ENCODE measurements around the gene VCL. TPM values are rescaled to one million over a fixed set of nuclear protein-coding genes. Genes with fewer than 3 reads are reported as not detected.
A peak's percentile ranks its signal among the peaks of the same experiment; 100 is the strongest.

The VCL gene
- total and polyA plus RNA-seq, 9 of the 15 experiments (the other 6 are each of a cell fraction or from before 2014, with no cell fraction given), result 29.8 to 186 (median 76.4) TPM

DNA sequence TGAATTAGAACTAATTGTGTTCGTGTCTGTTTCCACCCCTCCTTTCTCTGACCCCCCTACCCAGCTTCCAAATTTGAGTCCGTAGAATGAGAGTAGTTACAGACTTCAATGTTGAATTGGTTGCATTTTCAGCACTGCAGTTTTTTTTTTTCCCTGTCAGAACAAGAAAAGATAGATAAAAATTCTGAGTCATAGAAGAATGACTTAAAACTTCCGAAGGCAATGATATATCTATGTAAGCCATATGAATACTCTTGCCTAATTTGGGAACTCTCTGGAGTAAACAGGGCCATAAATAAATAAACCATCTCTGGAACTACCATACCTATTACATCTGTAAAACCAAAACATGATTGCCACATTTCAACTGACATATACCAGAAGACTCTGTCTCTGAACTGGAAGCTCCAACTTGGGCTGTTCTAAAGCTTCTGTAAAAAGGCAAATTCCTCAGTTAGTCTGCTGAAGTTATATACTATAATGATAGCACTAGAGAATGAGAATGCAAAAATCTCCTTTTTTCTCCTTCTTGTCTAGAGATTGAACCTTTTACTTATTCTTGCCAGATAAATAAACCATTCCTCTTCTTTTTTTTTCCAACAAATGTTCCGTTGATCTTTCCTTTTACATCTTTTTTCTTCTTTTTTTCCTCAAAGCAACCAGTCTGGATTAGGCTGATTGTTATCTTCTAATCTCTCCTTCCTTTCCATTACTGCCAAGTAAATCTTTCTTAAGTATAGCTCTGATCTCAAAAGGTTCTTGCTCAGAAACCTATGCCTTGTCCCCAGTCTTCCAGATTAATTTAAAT, 23.5 kb downstream of the VCL start (continued):
- TF ChIP-seq, protein P1, sequence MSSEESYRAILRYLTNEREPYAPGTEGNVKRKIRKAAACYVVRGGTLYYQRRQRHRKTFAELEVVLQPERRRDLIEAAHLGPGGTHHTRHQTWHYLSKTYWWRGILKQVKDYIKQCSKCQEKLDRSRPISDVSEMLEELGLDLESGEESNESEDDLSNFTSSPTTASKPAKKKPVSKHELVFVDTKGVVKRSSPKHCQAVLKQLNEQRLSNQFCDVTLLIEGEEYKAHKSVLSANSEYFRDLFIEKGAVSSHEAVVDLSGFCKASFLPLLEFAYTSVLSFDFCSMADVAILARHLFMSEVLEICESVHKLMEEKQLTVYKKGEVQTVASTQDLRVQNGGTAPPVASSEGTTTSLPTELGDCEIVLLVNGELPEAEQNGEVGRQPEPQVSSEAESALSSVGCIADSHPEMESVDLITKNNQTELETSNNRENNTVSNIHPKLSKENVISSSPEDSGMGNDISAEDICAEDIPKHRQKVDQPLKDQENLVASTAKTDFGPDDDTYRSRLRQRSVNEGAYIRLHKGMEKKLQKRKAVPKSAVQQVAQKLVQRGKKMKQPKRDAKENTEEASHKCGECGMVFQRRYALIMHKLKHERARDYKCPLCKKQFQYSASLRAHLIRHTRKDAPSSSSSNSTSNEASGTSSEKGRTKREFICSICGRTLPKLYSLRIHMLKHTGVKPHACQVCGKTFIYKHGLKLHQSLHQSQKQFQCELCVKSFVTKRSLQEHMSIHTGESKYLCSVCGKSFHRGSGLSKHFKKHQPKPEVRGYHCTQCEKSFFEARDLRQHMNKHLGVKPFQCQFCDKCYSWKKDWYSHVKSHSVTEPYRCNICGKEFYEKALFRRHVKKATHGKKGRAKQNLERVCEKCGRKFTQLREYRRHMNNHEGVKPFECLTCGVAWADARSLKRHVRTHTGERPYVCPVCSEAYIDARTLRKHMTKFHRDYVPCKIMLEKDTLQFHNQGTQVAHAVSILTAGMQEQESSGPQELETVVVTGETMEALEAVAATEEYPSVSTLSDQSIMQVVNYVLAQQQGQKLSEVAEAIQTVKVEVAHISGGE (CRISPR knock-in tag; IDR thresholded peaks at IDR 0.05), result no peak; a peak in 1 of 6 replicates
- TF ChIP-seq ETS2 (tag; IDR thresholded peaks at IDR 0.05; ENCODE audit: borderline replicate concordance, poor library complexity, severe bottlenecking) (no peak), L3MBTL2 (IDR thresholded peaks at IDR 0.05) (no peak), POLR2A (conservative IDR thresholded peaks at IDR 0.05) (no peak), ZNF184 (CRISPR knock-in tag; IDR thresholded peaks at IDR 0.05) (no peak), SMAD3 (CRISPR knock-in tag; conservative IDR thresholded peaks at IDR 0.05) (no peak), TEAD2 (tag; IDR thresholded peaks at IDR 0.05) (0 out of 2 replicates have a peak, but pooled peaks have one; percentile 14), ARID1B (IDR thresholded peaks at IDR 0.05) (peak; percentile 98), SNRNP70 (optimal IDR thresholded peaks at IDR 0.05; ENCODE audit: low read depth, low read length) (no peak), SAP30 (IDR thresholded peaks at IDR 0.05; ENCODE audit: borderline replicate concordance, insufficient read depth, low read depth, low read length, poor library complexity, severe bottlenecking) (no peak), NCOA4 (IDR thresholded peaks at IDR 0.05; ENCODE audit: partially characterized antibody) (no peak), TAF1 (IDR thresholded peaks at IDR 0.05; ENCODE audit: control insufficient read depth, extremely low read depth, insufficient read depth, low read length, severe bottlenecking) (no peak), RBBP5 (IDR thresholded peaks at IDR 0.05; ENCODE audit: borderline replicate concordance, insufficient read depth, low read length, poor library complexity, severe bottlenecking) (no peak), MAZ (CRISPR knock-in tag; conservative IDR thresholded peaks at IDR 0.05 in 1 of 2, IDR thresholded peaks at IDR 0.05 in 1 of 2) (peak; percentile 11 to 58; a peak in 3 of 4 replicates), ZNF785 (CRISPR knock-in tag; IDR thresholded peaks at IDR 0.05) (no peak), RAD21 (CRISPR knock-in tag; conservative IDR thresholded peaks at IDR 0.05 in 1 of 2, IDR thresholded peaks at IDR 0.05 in 1 of 2) (no peak; a peak in 2 of 4 replicates)
- TF ChIP-seq, protein P2, sequence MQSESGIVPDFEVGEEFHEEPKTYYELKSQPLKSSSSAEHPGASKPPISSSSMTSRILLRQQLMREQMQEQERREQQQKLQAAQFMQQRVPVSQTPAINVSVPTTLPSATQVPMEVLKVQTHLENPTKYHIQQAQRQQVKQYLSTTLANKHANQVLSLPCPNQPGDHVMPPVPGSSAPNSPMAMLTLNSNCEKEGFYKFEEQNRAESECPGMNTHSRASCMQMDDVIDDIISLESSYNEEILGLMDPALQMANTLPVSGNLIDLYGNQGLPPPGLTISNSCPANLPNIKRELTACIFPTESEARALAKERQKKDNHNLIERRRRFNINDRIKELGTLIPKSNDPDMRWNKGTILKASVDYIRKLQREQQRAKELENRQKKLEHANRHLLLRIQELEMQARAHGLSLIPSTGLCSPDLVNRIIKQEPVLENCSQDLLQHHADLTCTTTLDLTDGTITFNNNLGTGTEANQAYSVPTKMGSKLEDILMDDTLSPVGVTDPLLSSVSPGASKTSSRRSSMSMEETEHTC (IDR thresholded peaks at IDR 0.05), result 0 out of 2 replicates have a peak, but pooled peaks have one; percentile 16
- TF ChIP-seq, protein P3, sequence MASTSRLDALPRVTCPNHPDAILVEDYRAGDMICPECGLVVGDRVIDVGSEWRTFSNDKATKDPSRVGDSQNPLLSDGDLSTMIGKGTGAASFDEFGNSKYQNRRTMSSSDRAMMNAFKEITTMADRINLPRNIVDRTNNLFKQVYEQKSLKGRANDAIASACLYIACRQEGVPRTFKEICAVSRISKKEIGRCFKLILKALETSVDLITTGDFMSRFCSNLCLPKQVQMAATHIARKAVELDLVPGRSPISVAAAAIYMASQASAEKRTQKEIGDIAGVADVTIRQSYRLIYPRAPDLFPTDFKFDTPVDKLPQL (IDR thresholded peaks at IDR 0.05; ENCODE audit: extremely low read depth, insufficient read length), result no peak
- TF ChIP-seq, protein P4, sequence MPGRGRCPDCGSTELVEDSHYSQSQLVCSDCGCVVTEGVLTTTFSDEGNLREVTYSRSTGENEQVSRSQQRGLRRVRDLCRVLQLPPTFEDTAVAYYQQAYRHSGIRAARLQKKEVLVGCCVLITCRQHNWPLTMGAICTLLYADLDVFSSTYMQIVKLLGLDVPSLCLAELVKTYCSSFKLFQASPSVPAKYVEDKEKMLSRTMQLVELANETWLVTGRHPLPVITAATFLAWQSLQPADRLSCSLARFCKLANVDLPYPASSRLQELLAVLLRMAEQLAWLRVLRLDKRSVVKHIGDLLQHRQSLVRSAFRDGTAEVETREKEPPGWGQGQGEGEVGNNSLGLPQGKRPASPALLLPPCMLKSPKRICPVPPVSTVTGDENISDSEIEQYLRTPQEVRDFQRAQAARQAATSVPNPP (IDR thresholded peaks at IDR 0.05; ENCODE audit: borderline replicate concordance, insufficient read depth, insufficient read length), result no peak

Data from K562 (cell line).